ENCODE results near the gene ANKRD36C. TPM values are rescaled to one million over a fixed set of nuclear protein-coding genes. Genes with fewer than 3 reads are reported as not detected.
A peak's percentile ranks its signal among the peaks of the same experiment; 100 is the strongest.
"Not testable (repeated sequence)": the region's sequence is repeated elsewhere in the genome, so short reads cannot be mapped to it uniquely, and the experiment has no call there.

ANKRD36C gene
- polyA plus RNA-seq, 3 donors: 0.95 to 1.1 (median 1.1) TPM

- H3K27me3 ChIP-seq (ENCODE audit: control insufficient read depth in 2 of 2, insufficient read depth in 2 of 2, low read length in 2 of 2); H2AFZ ChIP-seq (ENCODE audit: insufficient read depth, low read depth, low read length, poor library complexity, severe bottlenecking); H3K4me1 Mint-ChIP-seq; H3K4me1 ChIP-seq (ENCODE audit: control insufficient read depth in 1 of 2, insufficient read depth in 2 of 2, low read length in 2 of 2); H3K27ac Mint-ChIP-seq; H3K9me3 Mint-ChIP-seq; H3K4me3 ChIP-seq (replicated peaks in 1 of 3; ENCODE audit: low read depth in 2 of 3, low read length in 3 of 3); H3K9me3 ChIP-seq (replicated peaks in 1 of 2; ENCODE audit: control insufficient read depth in 1 of 2, insufficient read depth in 1 of 2, low read length in 2 of 2); H3K36me3 ChIP-seq (replicated peaks in 1 of 2; ENCODE audit: control insufficient read depth in 1 of 2, insufficient read depth in 2 of 2, low read length in 2 of 2); H3K27ac ChIP-seq (ENCODE audit: low read depth in 1 of 2, low read length in 2 of 2); H3K36me3 Mint-ChIP-seq; H3K27me3 Mint-ChIP-seq (ENCODE audit: low read depth in 3 of 3); H3K9ac ChIP-seq (ENCODE audit: insufficient read depth, low read length, poor library complexity, severe bottlenecking); H3K79me2 ChIP-seq (ENCODE audit: insufficient read depth, low read length); H4K20me1 ChIP-seq (ENCODE audit: insufficient read depth, low read length); H3K4me3 Mint-ChIP-seq; H3K4me2 ChIP-seq (replicated peaks; ENCODE audit: extremely low read depth, low read length, poor library complexity, severe bottlenecking): not testable (repeated sequence)
- WGBS (ENCODE audit: insufficient coverage): 81% methylated on average over 9 of the region's 19 CpGs
- DNase-seq: peak; percentile 56 to 74 (median 64)
- TF ChIP-seq, protein P1, sequence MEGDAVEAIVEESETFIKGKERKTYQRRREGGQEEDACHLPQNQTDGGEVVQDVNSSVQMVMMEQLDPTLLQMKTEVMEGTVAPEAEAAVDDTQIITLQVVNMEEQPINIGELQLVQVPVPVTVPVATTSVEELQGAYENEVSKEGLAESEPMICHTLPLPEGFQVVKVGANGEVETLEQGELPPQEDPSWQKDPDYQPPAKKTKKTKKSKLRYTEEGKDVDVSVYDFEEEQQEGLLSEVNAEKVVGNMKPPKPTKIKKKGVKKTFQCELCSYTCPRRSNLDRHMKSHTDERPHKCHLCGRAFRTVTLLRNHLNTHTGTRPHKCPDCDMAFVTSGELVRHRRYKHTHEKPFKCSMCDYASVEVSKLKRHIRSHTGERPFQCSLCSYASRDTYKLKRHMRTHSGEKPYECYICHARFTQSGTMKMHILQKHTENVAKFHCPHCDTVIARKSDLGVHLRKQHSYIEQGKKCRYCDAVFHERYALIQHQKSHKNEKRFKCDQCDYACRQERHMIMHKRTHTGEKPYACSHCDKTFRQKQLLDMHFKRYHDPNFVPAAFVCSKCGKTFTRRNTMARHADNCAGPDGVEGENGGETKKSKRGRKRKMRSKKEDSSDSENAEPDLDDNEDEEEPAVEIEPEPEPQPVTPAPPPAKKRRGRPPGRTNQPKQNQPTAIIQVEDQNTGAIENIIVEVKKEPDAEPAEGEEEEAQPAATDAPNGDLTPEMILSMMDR (IDR thresholded peaks at IDR 0.05): peak; percentile 75
- intact Hi-C loops (cut with micrococcal nuclease): loop anchor here in 1 of 2 donors (10.0 kb wide), 2 partner anchors 92 to 152 kb away; partner anchors contain the start of gene ADRA2B
Observed at GRCh38 chr2:96022701-96023447, 31.2 kb upstream of the ANKRD36C start.

GRCh38 chr2:96022126-96022525 lies 30.5 kb upstream of the ANKRD36C start:
- not testable (repeated sequence) for H3K9me3 Mint-ChIP-seq; H2AFZ ChIP-seq (ENCODE audit: insufficient read depth, low read depth, low read length, poor library complexity, severe bottlenecking); H3K4me1 Mint-ChIP-seq; H3K27ac ChIP-seq (ENCODE audit: low read depth in 1 of 2, low read length in 2 of 2); H3K36me3 Mint-ChIP-seq; H3K9me3 ChIP-seq (replicated peaks in 1 of 2; ENCODE audit: control insufficient read depth in 1 of 2, insufficient read depth in 1 of 2, low read length in 2 of 2); H3K4me2 ChIP-seq (replicated peaks; ENCODE audit: extremely low read depth, low read length, poor library complexity, severe bottlenecking); H3K4me3 ChIP-seq (replicated peaks in 1 of 3; ENCODE audit: low read depth in 2 of 3, low read length in 3 of 3); H3K4me3 Mint-ChIP-seq; H4K20me1 ChIP-seq (ENCODE audit: insufficient read depth, low read length); H3K9ac ChIP-seq (ENCODE audit: insufficient read depth, low read length, poor library complexity, severe bottlenecking); H3K27me3 Mint-ChIP-seq (ENCODE audit: low read depth in 3 of 3); DNase-seq; H3K27me3 ChIP-seq (ENCODE audit: control insufficient read depth in 2 of 2, insufficient read depth in 2 of 2, low read length in 2 of 2); H3K79me2 ChIP-seq (ENCODE audit: insufficient read depth, low read length); H3K36me3 ChIP-seq (replicated peaks in 1 of 2; ENCODE audit: control insufficient read depth in 1 of 2, insufficient read depth in 2 of 2, low read length in 2 of 2); H3K4me1 ChIP-seq (ENCODE audit: control insufficient read depth in 1 of 2, insufficient read depth in 2 of 2, low read length in 2 of 2)
- intact Hi-C loops (cut with micrococcal nuclease): loop anchor here in 1 of 2 donors (10.0 kb wide), 2 partner anchors 93 to 153 kb away; partner anchors contain the start of gene ADRA2B
- peak overlapping the region in 1 of 7 donors; percentile 72 for H3K27ac Mint-ChIP-seq
- 97% methylated on average over 6 of the region's 7 CpGs for WGBS (ENCODE audit: insufficient coverage)

DNA sequence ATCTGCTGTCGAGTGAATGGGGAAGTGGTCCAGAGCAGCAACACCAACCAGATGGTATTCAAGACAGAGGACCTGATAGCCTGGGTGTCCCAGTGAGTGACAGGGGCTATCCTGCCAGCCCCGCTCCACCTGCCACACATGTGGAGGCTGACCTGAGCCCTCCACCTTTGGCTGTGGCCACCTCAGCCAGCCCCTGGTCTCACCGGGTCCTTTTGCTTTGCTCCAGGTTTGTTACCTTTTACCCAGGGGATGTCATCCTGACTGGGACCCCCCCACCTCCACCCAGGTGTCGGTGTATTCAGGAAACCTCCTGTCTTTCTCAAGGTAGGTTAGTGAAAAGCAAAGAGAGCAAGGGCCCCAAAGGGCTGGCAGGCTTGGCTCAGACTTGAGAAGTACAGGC lies 29.5 kb upstream of the ANKRD36C start:
- H3K27me3 Mint-ChIP-seq (ENCODE audit: low read depth in 3 of 3): not testable (repeated sequence)
- intact Hi-C loops (cut with micrococcal nuclease): loop anchor here in 1 of 2 donors (10.0 kb wide), 2 partner anchors 94 to 154 kb away; partner anchors contain the start of gene ADRA2B

More for the DNA sequence above, 29.5 kb upstream of the ANKRD36C start:
- not testable (repeated sequence) for H3K4me1 Mint-ChIP-seq; H3K4me3 ChIP-seq (replicated peaks in 1 of 3; ENCODE audit: low read depth in 2 of 3, low read length in 3 of 3); H4K20me1 ChIP-seq (ENCODE audit: insufficient read depth, low read length); H3K36me3 Mint-ChIP-seq; H3K27ac ChIP-seq (ENCODE audit: low read depth in 1 of 2, low read length in 2 of 2); H3K79me2 ChIP-seq (ENCODE audit: insufficient read depth, low read length); H3K36me3 ChIP-seq (replicated peaks in 1 of 2; ENCODE audit: control insufficient read depth in 1 of 2, insufficient read depth in 2 of 2, low read length in 2 of 2); H3K4me3 Mint-ChIP-seq; H3K27me3 ChIP-seq (ENCODE audit: control insufficient read depth in 2 of 2, insufficient read depth in 2 of 2, low read length in 2 of 2); DNase-seq; H3K4me1 ChIP-seq (ENCODE audit: control insufficient read depth in 1 of 2, insufficient read depth in 2 of 2, low read length in 2 of 2); H3K9me3 Mint-ChIP-seq; H3K9ac ChIP-seq (ENCODE audit: insufficient read depth, low read length, poor library complexity, severe bottlenecking); H3K27ac Mint-ChIP-seq; H3K4me2 ChIP-seq (replicated peaks; ENCODE audit: extremely low read depth, low read length, poor library complexity, severe bottlenecking); H3K9me3 ChIP-seq (replicated peaks in 1 of 2; ENCODE audit: control insufficient read depth in 1 of 2, insufficient read depth in 1 of 2, low read length in 2 of 2); H2AFZ ChIP-seq (ENCODE audit: insufficient read depth, low read depth, low read length, poor library complexity, severe bottlenecking)
- 81% methylated on average over 3 of the region's 4 CpGs for WGBS (ENCODE audit: insufficient coverage)
